HTERT RPE-1 (cell line): Measurements from ENCODE around the gene EDEM2.
"Not testable (repeated sequence)": the region's sequence is repeated elsewhere in the genome, so short reads cannot be mapped to it uniquely, and the experiment has no call there.

ENCODE experiments used
- in situ Hi-C: fragments of 300-500 bp; cut with MboI; formaldehyde crosslinking; loops from 4 replicates; pipeline ENCODE4 v1.14.3; 2020; ENCODE audit warnings: low sequenced_read_pairs

EDEM2 gene

DNA sequence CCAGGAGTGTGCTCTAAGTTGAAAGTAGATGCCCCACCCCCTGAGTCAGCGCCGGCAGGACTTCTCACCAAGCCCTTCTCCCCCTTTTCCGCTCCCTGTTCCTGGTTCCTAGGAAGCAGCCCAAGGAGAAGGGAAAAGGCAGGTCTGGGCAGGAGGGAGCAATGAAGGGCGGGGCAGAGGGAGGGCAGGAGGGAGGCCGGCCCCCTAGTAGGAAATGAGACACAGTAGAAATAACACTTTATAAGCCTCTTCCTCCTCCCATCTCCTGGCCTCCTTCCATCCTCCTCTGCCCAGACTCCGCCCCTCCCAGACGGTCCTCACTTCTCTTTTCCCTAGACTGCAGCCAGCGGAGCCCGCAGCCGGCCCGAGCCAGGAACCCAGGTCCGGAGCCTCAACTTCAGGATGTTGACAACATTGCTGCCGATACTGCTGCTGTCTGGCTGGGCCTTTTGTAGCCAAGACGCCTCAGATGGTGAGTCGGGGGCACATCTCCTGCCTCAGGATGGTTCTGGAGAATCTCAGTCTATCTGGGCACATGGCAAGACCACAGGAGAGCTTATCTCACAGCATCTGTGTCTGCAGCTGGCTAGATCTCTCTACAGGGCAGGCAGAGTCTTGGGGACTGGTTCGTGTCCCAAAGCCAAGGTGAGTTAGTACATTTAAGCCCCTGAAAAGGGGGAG, 24.8 kb upstream of the EDEM2 start, which contains the start of gene PROCR:
Gene PROCR (plus strand): TSS at position 320 of the 681 bp plus-strand sequence. CDS start 83 bp downstream, at position 403.
- in situ Hi-C loops, result no loop called here

DNA sequence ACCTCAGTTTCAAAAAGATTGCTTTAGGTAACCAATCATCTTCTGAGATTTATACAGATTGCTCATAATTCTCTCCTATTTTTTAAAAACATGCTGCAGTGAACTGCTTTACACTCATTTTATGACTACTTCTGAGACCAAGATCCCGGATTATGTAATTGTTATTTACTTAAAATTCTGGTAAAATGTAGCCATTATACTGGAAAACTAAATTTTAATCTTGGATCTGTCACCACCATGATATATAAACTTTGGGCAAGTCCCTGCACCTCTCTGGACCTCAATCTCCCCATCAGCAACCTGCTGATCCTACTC, 24.3 kb upstream of the EDEM2 start:
- in situ Hi-C loops, result no loop called here

DNA sequence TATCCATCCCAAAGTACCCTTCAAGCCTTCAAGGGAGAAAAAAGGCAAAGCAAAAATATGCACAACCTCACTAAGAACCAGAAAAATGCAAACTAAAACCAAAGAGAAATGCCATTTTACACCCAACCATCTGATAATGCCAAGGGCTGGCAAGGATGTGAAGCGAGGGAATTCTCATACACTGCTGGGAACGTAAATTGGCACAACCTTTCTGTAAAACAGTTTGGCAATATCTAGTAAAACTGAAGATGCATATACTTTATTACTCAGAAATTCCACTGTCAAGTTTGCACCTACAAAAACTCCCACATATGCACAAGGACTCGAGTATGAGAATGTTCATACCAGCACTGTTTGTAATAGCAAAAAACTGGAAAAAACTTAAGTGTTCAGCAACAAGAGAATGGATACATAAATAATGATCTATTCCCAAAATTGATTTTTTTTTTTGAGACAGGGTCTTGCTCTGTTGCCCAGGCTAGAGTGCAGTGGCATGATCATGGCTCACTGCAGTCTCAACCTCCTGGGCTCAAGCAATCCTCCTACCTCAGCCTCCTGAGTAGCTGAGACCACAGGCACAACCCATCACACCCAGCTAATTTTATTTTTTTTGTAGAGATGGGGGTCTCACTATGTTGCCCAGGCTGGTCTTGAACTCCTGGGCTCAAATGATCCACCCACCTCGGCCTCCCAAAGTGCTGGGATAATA, 21.7 kb upstream of the EDEM2 start:
- in situ Hi-C loops, result not testable (repeated sequence)

DNA sequence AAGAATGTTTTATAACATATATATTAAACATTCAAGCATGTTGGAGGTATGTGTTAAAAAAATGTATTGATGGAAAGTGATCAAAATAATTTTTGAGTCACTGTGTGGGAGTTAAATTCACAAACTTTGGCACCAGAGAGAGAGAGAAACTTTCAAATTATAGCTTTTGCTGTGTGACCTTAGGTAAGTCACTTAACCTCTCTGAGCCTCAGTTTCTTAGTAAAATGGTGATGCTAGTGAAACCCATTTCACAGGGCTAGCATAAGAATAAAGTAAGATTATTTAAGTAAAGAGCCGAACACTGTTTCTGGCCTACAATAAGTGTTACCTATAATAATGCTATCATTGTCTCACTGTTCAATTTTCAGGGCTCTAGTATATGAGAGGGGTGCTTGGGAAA, 20.7 kb upstream of the EDEM2 start:
- in situ Hi-C loops, result no loop called here

DNA sequence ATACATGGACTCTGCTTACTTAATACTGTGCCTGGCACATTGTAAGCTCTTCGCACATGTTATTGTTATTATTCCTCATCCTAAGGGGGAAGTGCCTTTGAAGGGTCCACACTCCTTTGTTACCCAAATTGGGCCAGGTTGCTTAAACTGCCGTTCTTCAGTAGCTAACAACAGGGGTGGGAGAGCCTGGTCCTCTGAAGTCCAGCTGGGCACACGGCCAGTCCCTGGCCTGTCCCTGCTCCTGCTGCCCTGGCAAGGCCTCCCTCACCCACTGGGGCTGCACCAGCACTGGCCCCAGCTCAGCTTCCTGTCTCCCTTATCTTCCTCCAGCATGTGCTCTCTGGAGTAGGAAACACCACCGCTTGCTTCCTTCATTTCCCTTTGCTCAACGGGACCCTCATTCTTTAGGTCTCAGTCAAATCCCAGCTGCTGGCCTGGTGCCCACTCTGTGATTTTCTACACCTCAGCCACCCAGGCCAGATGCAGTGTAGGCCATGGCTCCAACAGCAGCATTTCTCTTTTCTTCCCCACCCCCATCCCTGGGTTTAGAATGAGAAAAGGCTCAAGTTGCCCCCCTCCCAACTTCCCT, 19.2 kb upstream of the EDEM2 start:
- in situ Hi-C loops, result no loop called here

DNA sequence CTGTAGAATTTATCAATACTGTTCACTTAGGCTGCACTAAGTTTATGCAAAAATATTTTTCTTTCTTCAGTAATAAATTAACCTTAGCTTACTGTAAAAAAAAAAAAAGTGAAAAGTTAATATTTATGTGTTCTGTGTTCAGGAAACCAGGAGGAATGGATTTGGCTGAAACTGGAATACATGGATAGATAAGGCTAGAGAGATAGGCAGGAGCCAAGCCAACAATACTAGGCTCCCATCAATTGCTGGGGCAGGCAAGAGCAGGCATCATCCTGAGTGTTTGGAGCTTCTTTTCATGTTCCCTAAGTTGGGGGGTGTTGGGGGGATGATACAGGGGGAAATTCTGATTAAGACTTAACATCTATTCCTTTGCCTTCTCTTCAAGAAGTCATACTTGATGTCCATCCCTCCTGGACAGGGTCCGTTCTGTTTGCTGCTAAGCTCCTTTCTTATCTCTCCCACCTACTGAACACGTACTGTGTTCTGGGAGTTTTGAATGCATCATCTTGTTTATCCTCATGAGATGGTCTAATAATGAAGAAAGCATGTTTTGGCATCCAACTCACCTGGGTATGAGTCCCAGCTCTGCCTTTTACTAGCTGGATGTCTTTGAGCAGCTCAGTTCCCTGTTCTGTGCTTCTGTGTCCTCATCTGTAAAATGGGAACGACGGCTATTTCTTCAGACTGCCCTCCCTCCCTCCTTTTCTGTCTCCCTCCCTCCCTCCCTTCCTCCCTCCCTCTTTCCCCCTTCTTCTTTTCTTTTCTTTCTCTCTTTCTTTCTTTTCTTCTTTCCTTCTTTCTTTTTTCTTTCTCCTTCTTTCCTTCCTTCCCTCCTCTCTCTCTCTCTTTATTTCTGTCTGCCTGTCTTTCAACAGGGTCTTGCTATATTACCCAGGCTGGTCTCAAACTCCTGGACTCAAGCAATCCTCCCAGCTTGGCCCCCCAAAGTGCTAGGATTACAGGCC, 18.4 kb upstream of the EDEM2 start:
- in situ Hi-C loops, result no loop called here

DNA sequence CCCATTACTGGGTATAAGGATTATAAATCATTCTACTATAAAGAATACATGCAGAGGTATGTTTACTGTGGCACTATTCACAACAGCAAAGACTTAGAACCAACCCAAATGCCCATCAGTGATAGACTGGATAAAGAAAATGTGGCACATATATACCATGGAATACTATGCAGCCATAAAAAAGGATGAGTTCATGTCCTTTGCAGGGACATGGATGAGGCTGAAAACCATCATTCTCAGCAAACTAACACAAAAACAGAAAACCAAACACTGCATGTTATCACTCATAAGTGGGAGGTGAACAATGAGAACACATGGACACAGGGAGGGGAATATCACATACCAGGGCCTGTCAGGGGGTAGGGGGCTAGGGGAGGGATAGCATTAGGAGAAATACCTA, 17.4 kb upstream of the EDEM2 start:
- in situ Hi-C loops, result not testable (repeated sequence)

DNA sequence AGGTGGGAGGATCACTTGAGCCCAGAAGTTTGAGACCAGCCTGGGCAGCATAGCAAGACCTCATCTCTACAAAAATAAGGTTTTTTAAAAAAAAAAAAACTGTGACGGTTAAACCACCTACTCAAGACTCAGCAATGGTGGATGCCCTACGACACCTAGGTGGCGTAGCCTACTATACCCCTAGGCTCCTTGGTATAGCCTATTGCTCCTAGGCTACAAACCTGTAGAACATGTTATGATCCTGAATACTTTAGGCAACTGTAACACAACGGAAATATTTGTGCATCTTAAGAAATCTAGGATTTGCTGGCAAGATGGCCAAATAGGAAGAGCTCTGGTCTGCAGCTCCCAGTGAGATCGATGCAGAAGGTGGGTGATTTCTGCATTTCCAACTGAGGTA, 13.2 kb upstream of the EDEM2 start:
- in situ Hi-C loops, result not testable (repeated sequence)

DNA sequence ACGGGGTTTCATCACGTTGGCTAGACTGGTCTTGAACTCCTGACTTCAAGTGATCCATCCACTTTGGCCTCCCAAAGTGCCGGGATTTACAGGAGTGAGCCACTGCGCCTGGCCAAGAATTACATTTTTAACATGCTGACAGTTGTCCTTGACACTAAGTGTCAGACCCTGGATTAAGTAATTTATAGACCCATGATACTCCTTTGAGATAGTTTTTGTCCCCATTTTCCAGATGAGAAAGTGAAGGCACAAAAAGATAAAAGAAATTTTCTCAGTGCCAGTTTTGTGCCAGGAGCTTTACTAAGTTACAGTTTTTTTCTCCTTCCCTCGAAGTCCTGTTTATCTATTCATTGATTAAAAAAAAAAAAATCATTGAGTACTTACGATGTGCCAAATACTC, 9.8 kb upstream of the EDEM2 start:
- in situ Hi-C loops, result no loop called here

DNA sequence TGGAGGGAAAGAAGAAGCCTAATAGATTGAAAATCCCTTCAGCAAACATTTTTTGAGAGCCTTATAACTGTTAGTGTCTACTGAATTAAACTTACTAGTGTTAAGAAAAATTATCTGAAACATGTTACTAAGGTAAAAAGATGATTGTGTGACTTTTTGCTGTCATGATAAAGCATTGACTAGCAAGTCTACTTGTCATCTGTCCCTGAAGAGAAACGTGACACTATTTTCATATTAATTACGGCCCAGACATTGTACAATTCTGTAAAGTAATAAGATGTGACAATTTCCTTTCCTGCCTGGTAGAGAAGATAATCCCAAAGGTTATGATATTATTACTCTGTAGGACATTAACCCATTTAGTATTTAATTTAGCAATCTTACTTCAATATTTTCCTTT, 8.8 kb upstream of the EDEM2 start:
- in situ Hi-C loops, result no loop called here

DNA sequence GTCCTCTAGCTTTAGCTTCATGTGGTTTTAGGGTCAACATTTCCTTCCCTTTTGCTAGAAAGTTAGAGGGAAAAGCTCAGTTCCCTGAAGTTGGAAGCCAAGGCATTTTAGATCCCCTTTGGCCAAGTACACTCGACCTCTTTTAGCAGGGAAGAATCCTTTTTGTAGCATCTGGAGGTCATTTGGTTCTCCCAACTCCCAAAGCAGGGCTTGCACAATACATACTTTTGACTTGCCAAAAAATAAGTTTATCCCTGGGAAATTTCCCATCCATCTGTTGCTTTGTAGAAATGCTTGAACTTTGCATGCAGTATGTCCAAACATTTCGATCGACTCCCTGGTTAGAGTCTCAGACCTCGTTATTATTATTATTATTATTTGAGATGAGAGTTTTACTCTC, 4.6 kb upstream of the EDEM2 start:
- in situ Hi-C loops, result no loop called here

DNA sequence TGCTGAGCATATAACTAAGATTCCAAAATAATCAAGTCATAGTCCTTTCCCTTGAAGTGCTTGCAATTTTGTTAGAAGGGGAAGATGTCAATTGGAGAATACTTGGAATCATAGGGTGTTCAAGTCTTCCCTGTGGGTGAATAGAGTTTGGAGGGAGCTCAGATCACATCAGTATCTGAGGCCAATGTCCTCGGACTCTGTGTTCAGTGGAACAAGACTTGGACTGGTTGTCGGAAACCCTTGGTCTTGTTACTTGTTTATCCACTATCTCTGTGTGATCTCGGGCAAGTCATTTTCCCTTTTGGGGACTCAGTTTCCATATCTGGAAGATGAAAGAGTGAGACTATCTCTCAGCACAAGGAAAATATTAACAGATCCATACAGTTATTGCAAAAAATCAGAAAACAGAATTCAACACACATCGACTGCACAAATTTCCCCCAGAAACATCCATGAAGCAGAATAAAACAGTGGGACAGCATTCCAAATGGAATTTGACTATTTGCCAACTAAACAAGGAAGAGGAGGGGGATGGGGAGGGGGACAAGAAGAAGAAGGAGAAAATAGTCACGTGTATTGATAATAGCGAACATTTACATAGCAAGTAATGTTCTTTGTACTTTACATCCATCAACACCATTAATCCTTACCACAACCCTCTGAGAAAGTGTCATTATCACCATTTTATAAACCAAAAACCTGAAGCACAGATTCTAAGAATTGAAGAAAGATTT, 3.9 kb upstream of the EDEM2 start:
- in situ Hi-C loops, result no loop called here

DNA sequence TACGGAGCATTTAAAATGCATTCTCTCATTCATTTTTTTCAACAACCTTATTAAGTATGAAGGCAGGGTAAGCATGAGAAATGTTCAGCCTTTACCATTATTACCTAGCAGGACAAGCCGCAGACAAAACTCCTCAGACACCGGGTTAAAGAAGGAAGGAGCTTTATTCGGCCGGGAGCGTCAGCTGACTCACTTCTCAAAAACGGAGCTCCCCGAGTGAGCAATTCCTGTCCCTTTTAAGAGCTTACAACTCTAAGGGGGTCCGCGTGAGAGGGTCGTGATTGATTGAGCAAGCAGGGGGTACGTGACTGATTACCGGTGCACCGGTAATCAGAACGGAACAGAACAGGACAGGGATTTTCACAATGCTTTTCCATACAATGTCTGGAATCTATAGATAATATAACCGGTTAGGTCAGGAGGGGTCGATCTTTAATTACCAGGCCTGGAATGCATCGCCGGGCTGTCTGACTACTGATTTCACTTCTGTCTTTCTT, 487 bp upstream of the EDEM2 start:
- in situ Hi-C loops, result not testable (repeated sequence)

DNA sequence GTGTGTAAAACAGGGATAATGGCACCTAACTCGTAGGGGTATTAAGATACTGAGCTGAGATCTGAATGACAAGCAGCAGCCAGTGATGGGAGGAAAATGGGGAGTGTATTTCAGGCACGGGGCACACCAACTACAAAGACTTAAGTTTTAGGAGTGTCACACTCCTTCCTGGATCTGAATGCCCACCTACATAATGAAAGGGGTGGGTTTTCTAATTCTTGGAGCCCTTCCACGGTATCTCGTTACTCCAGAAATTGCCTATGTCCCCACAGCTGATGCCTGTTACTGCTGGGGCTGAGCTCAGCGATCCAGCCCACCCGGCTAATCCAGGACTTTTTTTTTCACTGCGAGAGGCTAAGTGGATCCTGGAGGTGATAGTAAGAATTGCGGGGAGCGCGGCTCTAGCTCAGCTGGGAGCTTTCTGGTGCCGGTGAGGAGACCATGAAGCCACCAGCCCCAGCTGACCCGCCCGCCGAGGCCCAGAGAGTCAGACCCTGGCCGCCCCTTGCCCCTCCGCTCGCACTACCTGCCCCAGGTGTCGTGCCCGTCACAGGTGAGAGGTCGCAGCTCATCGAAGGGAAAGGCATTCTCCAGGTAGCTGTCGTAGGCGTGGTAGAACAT, 727 bp downstream of the EDEM2 start:
- in situ Hi-C loops, result no loop called here

DNA sequence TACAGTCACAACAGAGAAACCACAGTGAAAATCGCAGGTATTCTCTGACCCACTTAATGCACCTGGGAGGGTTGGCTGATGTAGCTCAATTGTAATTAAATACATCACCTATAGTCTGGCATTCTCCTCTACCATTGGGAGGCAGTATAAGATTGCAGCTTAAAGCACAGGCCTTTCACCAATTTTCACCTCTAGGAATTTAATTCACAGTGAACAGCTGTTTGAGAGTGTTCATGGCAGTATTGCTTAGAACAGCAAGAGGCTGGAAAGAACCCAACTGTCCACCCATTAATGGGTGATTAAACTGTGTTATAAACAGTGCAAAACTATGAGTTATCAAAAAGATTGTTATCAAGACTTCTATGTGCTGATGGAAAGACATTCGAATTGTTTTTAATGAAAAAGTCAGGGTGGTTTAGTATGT, 2.0 kb downstream of the EDEM2 start:
- in situ Hi-C loops, result no loop called here

DNA sequence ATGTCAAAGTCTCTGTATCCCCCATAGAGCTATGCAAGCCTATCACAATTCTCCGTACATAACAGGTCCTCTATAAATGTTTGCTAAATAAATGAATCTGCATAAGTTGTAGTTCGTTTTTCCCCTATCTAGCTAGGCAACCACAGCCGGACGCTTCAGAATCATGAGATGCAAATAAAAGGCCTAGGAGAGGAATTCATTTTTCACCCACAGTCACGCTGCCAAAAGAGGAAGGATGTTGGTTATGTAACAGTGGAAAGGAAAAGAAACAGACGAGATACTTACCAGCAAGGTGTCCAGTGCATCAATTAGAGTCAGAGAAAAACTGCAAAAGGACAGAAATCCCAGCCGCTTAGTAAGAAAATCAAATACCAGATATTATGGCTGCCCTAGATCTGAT, 2.4 kb downstream of the EDEM2 start:
- in situ Hi-C loops, result no loop called here

DNA sequence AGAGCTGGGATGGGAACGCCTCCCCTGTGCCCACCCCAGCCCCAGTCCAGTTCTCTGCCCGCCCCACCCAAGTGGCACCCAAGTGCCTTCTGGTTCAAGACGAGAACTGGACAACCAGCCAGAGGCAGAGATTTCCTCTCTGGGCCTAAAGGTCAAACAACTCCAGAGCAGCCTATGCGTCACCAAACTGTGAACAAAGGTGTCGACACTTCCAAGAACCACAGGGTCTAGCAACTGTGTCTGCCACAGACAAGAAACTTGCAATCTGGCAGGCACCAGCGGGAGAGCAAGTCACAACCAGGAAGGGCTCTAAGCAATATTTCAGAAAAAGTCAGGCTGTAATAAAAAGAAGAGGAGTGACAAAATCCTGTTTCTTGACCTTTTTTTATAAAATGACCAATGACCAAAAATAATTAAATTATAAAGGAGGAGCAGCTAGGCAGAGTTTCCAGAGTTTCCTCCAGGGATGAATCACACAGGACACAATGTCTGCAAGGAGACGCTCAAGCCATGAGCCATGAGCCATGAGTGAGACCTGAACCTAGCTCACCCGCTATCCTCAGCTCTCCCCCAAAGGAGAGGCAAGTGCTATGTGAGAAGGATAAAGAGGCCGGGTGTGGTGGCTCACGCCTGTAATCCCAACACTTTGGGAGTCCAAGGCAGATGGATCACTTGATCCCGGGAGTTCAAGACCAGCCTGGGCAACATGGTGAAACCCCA, 11.1 kb downstream of the EDEM2 start:
- in situ Hi-C loops, result no loop called here

DNA sequence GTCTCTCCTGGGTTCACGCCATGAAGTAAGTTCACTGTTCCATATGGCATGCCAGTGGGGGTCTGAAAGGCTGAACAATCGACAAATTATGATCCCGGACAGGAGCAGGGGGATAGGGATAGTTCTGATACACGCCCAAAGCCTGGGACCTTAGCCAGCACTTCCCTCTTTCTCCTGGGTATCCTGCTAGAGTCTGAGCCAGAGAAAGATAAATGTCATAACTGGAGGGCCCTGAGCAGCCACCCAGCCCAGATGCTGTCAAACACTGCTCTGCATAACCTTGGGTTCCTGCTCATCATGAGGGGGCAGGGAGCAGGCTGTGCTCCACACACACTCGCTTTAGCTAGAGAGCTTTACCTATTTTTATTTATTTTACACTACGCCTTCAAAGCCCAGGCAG, 12.3 kb downstream of the EDEM2 start:
- in situ Hi-C loops, result no loop called here

DNA sequence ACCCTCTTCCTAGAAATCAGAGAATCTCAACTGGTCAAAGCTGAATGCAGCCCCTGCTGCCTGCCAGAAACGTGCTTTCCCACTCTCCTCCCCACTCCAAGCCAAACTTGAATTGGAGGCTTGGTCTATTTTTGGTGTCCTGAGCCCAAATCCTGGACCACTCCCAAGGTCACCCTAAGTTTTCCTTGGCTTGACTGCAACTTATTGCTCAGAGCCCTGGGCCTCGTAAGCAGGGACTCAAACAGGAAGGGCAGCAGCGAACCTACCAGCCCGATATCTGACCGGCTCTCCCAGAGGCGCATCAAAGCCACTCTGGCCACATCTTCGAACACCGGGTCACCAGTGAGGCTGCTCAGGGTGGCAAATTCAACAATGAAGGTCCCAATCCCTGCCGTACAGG, 12.7 kb downstream of the EDEM2 start:
- in situ Hi-C loops, result no loop called here
